HG03469 (cell line): ENCODE data around the gene TENM4.

Experiments used
- ATAC-seq: cut with Tn5 transposase; IDR thresholded peaks from one replicate; pipeline ENCODE4 v1.9.1; 2021; ENCODE audit warnings: mild to moderate bottlenecking, moderate library complexity, moderate number of reproducible peaks; ENCODE audit not compliant: unreplicated experiment

Gene TENM4

GRCh38 chr11:79422866-79423265 lies 18.0 kb downstream of the TENM4 start:
- no peak for ATAC-seq

DNA sequence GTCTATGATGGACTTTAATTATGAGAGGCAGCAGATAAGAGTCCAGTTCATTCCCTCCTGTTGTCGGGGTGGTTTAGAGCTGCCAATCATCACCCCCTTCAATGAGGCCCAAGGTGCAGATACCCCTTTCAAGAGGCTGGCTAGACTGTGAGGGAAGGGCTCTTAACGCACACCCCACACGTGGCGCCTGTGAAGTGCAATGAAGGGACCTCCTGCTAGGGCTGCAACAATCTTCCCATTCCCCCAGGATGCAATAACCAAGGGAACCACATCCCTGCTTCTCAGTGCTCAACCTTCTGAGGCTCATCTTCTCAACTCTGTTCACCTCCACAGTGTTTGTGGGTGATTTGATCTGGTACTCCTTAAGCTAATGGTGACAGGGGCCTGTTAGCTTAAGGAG lies 19.0 kb downstream of the TENM4 start:
- no peak for ATAC-seq

DNA sequence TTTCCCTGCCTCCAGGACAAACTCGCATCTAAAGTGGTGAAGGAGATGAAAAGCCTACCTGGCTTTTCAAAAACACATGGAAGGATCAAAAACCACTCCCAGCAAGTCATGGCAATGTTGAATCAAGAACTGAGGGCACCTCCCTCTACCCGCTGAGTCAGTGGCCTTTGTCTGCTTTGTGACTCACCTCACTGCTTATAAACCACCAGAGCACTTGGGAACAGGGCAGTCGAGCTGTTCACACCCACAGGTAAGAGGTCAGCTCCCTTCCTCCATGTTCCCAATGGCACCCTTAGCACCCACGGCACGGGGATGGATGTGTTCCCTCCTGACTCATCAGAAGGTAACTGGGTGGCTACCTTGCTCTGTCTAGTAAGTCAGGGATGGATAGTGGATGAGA lies 21.7 kb downstream of the TENM4 start:
- no peak for ATAC-seq

- no peak for ATAC-seq
These were observed 22.6 kb downstream of the TENM4 start for GRCh38 chr11:79418241-79418640.

DNA sequence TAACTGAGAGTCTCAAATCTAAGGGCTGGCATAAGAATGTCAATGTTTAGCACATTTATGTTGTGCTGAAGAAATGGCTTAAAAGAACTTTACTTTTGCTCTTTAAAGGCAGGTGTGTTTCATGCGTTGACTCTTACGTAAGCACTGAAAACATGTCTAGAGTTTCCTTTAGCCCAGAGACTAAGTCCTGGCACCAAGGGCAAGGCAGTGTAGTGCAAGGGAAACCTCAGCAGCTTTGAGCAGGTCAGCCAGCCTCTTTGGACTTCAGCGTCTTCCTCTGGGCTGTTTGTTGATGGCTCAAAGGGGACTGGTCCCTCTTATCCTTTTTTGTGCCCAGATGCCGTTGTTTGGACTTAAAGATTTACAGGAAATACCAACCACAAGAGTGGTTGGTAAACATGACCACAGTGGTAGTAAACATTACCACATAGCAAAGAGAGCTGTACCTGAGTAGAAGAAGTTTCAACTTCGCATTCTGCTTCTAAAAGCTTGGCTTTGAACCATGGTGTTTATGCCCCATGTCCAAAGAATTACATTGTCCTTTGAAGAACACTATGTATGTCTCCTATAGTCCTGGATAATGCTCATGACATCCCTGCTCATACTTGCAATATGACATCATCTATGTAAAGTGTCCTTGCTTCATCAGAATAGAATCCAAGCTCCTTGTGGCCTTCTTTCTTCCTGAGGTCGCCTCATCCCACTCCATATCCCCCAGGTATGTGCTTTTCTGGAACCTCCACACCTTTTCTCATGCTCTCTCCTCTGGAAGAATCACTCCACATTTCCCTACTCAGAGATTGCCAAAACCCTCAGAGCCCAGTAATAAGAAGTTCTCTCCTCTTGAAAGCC lies 23.5 kb downstream of the TENM4 start:
- ATAC-seq = no peak

DNA sequence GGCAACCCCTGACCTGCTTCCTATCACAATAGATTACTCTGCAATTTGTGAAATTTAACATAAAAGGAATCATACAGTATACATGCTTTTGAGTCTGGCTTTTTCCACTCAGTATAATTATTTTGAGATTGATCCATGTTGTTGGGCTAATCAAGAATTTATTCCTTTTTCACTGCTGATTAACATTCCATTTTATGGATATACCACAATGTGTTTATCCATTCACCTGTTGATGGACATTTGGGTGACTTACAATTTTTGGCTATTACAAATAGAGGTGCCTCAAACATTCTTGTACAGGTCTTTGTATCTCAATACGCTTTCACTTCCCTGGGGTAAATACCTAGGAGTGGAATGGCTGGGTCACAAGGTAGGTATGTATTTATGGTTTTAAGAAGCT lies 24.9 kb downstream of the TENM4 start:
- ATAC-seq = no peak

GRCh38 chr11:79415411-79415810 lies 25.4 kb downstream of the TENM4 start:
- ATAC-seq = no peak

DNA sequence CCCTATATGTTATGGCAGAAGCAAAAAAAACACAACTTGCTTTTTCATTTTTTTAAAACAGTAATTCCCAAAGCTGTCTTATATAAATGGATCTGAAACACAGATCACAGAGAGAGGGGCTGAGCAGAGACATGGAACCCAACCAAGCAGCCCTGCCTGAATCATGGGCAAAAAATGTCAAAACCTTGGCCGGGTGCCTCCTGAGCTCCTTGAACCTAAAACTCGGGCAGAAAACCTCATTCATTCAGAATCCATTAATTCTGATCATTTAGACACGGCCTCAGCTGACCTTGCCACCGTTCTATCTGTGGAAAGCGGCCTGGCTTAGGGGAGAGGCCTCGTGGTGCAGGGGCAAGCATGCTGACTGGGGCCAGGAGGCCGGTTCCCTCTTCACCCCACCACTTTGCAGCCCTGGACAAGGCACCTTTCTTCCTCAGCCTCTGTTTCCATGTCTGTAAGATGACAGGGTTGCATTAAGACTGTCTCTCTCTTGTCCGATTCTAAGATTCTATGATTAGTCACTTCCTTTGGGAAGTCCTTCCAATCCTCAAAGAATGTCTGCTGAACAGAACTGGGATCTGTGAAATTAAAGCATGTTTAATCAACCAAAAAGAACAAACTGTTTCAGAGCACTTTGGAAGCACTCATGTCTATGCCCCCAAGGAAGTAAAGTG lies 26.0 kb downstream of the TENM4 start:
- no peak for ATAC-seq

DNA sequence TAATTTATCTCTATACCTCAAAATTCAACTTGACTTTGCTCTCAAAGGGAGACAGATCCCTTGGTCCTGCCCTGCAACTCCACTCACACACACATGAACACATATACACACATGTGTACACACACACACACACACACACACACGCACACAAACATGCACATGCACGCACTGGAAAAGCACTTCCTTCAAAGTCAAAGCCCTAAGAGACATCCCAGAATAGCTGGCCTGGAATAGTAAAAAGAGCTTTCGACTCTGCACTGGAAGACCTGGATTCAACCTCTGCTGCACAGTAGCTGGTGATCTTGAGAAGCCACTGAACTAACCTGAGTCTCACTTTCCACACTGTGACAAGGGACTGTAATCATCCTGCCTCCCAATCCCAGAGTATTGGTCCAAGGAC lies 26.8 kb downstream of the TENM4 start:
- no peak for ATAC-seq

- ATAC-seq = no peak
These were observed 27.6 kb downstream of the TENM4 start for GRCh38 chr11:79413268-79413667.

DNA sequence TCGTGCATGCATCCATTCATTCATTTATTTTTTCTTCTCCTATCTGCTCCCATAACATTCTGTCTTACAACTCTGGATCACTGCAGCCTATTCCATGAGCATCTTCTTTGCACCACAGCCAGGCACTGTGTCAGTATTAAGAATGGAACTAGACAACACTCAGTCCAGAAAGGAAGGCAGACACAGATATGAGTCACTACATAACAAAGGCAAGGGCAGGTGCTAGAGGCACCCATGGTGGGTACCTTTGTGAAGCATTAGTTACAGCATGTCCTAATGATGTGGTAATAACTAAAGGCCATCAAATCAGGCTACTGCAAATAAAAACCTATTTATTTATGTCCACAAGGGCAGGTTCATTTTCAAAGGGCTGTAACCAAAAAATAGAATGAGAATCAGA lies 28.1 kb downstream of the TENM4 start:
- no peak for ATAC-seq

DNA sequence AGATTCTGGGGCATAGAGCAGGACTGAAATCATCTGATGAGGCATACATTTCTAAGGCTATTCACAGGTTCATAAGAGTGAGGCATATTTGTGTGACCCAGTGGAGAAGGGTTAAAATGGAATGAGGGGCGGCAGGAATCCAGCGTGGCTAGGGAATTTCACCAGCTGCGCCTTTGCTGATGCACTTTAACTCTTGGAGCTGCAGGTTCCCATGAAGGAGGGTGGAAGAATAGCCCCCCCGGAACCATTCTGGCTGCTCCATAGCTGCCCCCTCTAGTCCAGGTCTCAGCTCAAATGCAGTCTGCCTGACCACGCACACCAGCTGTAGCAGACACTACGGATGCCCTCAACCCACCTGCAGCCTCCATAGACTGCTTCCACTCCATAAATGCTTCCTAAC lies 31.5 kb downstream of the TENM4 start:
- no peak for ATAC-seq

DNA sequence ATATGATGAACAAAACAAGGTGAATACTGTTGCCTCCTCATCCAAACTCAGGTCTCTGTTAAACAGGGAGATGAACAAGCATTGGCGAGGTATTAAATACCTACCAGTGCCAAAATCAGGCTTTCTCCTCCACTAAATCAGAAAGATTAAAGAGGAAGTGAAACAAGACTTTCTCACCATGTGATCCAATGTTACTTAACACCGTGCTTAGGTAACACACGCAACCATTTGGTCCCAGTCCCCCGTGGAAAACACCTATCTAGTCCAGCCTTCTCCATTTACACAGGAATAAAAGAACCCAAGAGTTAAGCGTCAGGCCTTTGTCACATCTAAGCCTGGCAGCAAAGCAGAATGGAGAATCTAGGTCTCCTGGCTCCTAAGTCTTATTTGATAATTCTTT lies 34.5 kb downstream of the TENM4 start:
- peak; percentile 97 for ATAC-seq

- no peak for ATAC-seq
These were observed 36.0 kb downstream of the TENM4 start for GRCh38 chr11:79404806-79405205.

GRCh38 chr11:79404325-79404724 lies 36.5 kb downstream of the TENM4 start:
- ATAC-seq = no peak

GRCh38 chr11:79403839-79404238 lies 37.0 kb downstream of the TENM4 start:
- no peak for ATAC-seq

- no peak for ATAC-seq
These were observed 37.9 kb downstream of the TENM4 start for GRCh38 chr11:79402912-79403311.

- ATAC-seq = peak; percentile 81
These were observed 40.0 kb downstream of the TENM4 start for GRCh38 chr11:79400717-79401330.

- ATAC-seq = no peak
These were observed 40.6 kb downstream of the TENM4 start for GRCh38 chr11:79400206-79400605.

GRCh38 chr11:79397252-79397651 lies 43.6 kb downstream of the TENM4 start:
- ATAC-seq = no peak

DNA sequence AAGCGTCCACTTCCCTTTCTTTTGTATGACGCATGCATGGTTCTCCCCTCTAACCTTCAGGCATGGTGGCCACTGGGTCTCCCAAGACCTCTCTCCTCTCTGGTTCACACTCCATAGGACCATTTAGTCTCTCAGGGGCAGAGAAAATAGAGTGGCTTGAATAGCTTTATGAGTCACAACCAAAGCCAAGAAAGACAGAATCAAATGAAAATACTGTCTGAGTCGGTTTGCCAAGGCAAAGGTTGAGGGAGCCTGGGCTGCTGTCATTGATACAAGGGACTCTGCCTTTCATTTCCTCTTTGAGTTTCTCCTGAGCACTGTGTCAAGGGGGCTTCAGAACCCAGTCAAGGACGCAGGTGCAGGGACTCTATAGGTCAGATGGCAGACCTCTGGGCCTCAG lies 44.2 kb downstream of the TENM4 start:
- ATAC-seq = no peak

GRCh38 chr11:79396001-79396400 lies 44.8 kb downstream of the TENM4 start:
- ATAC-seq = no peak
